Activated CD8-positive, alpha-beta memory T cell treated with anti-CD3 and anti-CD28 coated beads for 1 hour (primary cell): ENCODE results near the gene VPS41.
"Not testable (repeated sequence)": the region's sequence is repeated elsewhere in the genome, so short reads cannot be mapped to it uniquely, and the experiment has no call there.

Experiments used
- DNase-seq, 2 donors: peaks; one replicate each; pipeline ENCODE4 v3.0.0-alpha.2; 2020; ENCODE audit warnings: low read depth in 1 of 2; ENCODE audit errors: extremely low read depth in 1 of 2

Gene VPS41

DNA sequence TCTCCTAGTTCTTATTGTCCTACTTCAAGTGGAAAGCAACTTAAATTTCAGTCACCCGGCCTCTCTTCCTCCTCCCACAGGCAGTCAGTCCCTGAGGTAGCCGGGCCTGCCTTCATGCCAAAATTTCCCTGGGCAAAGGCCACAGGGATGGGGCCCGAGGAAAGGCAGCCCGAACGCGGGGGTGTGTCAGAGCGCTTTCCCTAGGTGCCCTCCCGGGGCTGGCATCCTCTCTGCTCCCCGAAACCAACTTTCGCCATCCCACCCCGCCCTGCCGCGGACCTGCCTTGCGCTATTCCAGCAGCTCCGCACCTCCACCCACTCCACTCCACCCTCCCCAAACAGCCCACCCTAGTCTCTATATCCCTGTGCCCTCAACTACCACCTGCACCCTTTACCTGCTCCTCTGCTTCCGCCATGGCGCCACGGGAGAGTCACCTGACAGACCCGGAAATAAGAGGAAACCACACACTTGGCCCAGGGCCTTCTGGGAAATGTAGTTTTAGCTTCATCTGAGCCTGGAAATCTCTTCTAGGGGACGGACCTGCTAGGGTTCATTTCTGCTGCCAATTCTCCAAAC lies at the start of gene VPS41:
VPS41 (minus strand) TSS at position 433 of the 577 bp plus-strand sequence; CDS start at position 416, 17 bp downstream.
- DNase-seq = peak; percentile 45 to 60

DNA sequence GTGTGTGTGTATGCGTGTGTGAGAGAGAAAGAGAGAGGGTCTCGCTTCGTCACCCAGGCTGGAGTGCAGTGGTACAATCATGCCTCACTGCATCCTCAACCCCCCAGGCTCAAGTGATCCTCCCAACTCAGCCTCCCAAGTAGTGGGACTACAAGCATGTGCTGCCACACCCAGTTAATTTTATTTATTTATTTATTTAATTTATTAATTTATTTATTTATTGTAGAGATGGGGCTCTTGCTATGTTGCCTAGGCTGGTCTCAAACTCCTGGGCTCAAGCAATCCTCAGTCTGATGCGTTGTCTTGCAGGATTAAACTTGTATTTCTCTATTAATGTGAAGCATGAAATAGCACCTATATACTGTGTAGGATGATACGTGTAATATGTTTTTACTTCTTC lies 46.9 kb upstream of the VPS41 start:
- DNase-seq = no peak

DNA sequence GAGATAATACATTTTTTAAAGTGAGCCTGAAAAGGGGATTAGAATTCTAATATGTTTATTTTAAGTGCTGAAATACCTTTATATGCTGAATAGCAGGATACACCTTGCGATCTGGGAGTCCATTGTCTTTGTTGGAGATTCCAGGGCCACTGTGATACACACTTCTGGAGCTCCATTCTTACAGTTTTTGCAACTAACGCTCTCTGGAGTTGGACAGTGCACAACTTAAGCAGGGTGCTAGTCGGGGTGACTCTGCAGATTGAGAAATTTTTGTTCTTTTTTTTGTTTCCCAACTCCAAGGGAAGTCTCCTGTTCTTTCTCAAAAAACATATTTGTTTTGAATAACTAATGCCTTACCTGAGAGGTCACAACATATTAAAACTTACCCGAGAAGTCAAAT lies 45.0 kb upstream of the VPS41 start:
- DNase-seq = no peak

DNA sequence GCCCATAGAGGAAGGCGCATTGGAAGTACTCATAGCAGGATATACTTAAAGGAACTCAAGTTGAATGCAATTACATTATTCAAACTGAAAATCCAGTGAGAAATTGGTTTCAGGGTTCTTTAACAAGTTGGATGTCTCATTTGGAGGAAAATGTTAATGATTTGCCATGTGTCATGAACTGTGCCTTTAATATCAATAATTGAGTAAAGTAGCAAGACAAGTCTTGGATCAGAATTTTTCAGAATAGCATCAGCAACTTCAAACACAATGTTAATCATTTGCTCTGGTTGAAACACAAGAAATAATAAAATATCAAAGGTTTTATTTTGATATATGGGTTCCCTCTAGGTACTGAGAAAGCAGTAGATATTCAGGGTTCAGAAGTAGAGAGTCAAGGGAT lies 44.2 kb upstream of the VPS41 start:
- DNase-seq = no peak

DNA sequence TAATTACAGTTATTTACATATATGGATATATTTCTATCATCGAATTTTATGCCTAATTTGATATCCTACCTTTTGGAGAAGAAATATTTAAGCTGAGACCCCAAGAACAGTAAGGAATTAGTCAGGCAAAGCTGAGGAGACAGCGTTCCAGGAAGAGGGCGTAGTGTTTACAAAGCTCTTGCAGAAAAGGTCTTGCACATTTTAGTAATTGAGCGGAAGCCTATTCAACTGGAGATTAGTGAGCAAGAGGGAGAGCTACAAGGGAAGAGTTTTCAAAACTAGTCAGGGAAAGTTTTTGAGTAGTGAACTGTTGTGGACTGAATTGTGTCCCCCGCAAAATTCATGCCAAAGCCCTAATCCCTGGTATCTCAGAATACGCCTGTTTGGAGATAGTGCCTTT lies 42.2 kb upstream of the VPS41 start:
- DNase-seq = no peak

DNA sequence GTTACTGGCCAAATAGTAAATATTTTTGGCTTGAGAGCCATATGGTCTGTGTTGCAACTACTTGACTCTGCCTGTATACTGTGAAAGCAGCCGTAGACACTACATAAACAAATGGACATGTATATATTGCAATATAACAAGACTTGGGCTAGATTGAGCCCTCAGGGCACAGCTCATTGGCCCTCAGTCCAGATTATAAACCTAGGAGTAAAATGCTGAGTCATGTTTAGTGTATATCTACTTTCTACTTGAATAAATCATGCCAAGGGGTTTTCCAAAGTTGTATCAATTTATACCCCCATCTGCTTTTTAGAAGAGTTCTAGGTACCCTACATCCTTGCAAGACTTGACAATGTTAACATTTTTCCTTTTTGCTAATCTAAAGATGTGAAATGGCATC lies 41.3 kb upstream of the VPS41 start:
- no peak for DNase-seq

DNA sequence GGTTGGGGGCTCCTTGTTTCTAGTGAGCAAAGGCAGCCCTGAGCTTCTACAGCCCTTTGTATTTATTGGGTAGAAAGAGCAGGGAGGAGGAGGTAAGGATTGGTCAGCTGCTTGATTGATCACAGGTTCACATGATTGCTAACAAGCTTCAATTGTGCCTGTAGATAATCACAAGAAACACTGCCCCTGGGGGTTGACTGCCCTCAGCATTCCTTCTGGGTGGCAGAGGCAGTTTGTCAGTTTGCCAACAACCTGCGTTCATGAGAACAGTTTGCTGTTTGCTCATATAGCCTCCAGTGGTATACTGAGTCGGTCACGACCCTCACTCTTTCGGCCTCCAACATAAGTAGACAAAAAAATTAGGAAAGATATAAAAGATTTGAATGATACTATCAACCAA lies 38.5 kb upstream of the VPS41 start:
- DNase-seq = not testable (repeated sequence)

DNA sequence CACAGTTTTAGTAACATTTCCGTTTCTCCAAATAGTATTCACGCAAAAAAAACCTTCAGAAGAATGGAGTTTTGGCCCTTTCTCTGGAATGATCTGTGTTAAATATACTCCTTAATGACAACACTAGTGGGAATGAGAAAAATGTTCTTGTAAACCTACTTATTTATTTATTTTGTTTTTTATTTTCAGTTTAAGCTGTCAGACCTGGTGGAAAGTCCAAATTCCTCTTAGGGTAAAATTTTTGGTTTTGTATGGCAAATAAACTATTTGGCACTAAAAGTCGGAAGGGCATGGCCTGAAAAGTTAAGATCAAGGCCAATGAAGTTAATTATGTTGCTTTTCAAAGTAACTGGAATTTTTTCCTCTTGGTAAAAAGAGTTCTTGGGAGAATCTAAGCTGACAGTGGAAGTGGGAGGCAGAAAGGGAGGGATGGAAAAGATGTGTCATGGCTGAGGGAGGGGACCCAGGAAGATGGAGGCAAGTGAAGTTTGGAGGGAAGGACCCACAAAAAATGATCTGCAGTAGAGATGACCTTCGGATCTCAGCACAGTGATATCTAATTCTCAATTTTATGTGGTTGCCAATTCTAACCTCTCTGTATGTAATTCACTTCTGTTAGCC lies 33.5 kb upstream of the VPS41 start:
- DNase-seq = no peak

DNA sequence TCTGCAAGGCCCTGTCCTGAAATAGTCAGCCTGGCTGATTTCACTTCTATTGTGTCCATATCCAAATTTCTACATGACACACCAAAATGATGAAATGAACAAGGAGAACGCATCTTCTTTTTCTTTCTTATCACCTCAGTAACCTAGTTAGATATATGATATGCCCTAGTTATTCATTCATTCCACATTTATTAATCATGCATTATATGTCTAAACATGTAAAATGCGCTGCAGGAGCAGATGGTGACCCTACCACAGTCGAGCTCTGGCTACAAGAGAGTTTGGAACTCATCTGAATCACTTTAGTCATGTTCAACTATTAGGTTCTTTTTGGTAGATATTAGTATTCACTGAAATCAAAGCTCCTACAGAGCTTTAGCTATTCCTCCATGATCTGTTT lies 31.8 kb upstream of the VPS41 start:
- no peak for DNase-seq

DNA sequence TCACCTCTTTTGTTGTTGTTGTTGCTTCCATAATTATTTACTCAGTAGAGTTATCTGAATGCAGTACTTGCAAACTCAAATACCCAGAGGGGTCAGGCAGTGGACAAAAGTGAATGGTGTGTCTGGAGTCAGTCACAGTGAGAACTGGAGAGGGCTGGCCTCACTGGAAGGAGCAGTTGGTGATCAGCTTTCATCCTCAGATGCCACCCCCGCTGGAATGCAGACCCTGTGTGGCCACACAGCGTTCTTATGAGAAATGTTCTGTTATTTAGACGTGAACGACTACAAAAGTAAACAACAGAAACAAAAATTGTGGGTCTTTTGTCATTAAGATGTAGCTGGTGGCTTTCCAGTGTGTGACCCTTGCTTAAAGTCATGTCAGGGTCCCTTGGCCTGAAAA lies 29.6 kb upstream of the VPS41 start:
- DNase-seq = no peak

DNA sequence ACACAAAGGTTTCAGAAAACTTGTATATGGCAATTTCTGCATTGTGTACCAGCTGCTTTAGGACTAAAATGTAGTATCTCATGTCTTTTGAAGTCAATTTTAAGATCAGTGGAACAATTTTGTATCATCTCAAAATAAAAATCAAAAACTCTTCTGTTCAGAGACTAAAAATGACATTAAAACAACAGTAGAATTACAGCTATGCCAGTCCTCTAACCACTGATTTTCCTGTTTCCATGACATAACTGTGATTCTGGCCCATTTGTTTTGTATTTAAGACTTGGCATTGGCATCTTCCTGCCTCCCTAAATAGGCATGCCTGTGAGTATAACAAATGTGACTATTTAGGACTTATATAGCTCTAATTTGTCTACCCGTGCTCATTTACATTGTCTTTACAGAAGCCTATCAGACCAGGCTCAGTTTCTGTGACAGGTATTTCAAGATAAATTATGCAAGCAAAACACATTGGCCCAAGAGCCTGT lies 29.1 kb upstream of the VPS41 start:
- DNase-seq = no peak

DNA sequence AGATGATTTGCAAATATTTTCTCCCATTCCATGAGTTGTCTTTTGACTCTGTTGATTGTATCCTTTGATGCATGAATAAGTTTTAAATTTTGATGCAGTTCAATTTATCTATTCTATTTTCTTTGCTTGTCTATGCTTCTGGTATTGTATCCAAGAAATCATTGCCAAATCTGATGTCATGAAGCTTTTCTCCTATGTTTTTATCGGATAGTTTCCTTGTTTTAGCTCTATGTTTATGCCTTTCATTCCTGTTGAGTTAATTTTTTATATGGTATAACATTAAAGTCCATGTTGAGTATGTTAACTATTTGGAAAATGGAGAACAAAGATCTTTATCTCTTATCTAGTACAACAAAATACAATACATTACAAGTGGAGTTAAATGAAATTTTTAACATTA lies 27.6 kb upstream of the VPS41 start:
- DNase-seq = no peak

DNA sequence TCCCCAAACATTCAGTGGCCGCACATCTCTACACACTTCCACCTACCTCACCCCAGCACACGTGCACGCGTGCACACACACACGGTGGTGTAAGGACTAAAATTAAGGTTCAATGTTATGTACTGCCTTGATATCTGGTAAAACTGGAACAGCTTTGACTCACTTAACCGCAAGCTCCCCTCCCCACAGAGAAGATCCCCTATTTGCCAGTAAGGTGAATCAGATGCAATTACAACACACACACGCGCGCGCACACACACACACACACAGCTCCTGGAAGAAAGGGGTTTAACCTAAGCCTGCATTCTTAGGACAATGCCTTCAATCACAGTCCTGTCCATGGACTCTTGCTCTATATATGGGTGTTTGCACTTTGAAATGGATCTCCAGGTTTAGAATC lies 25.5 kb upstream of the VPS41 start:
- no peak for DNase-seq

DNA sequence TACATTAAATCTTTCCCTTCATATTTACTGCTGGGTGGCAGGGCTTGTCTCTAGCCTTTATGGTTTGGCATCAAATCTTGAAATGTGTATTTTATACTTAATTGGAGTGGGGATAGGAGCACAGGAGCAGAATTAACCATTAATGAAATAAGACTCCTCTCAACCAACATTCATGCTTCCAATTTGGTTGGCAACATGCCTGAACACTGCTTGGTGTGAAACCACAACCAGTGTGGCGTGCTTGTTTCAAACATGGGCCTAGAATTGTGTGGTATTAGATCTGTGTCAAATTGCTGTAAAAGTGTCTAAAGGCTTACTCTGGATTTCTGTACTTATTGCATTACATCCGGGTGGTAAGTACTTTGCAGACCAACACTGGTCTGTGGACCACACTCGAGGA lies 25.1 kb upstream of the VPS41 start:
- no peak for DNase-seq

DNA sequence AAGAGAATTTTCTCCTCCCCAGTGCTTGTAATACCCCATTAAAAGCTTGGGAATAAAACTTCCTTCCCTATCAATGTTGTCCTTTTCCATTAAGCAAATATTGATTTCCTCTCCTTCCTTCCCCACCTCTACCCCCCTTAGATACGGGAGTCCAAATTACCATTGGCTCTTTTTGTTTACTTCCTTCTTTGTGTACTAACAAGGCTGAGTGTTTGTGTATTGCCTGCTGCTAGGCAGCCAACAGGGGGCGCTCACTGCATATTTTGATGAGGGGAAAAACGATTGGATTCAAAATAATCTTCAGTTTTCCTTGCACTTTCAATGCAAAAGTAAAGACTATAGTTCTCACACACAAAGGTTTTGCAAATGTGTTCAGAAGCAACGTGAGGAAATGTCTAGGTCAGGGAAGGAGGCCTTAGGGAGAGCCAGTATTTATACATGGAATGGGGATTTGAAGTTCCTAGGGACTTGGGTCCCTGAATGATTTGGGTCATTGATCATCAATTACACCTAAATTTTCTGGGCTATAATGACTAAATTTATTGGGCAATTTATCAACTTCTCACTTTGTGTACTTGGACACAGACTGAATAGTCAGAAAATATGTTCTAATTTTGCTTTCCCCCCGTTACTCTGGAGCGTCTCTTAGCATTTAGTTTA lies 23.6 kb upstream of the VPS41 start:
- DNase-seq = peak in 1 of 2 donors; percentile 27

DNA sequence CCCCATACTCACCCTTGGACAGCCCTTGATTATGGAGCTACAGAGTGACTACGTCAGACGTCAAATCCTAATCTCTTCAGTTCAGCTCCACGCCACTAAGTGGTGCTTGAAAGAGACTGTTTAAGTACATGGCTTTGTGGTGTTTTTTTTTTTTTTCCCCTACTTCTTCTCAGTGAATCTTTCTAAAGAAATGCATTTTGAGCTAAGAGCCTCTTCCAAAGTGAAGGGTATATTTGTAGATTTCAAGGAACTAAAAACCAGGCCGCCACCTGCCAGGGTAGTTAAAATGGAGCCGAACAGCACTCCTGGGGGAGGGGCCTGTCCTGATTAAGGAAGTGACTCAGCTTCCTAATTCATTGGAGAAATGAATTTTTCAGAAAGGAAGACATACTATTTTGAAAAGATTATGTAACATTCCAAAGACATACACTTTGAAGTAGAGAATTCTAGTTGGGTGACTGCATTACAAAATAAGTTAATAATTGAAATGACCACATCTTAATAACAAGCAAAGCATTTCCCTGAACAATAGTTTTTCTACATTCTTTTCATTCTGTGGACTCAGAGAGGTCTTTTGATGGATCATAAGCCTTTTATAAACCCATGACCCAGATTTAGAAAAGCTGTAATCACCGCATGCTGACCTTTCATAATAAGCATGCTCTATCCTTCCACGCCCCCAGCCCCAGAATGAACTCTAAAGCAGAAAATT lies 20.6 kb upstream of the VPS41 start:
- no peak for DNase-seq

DNA sequence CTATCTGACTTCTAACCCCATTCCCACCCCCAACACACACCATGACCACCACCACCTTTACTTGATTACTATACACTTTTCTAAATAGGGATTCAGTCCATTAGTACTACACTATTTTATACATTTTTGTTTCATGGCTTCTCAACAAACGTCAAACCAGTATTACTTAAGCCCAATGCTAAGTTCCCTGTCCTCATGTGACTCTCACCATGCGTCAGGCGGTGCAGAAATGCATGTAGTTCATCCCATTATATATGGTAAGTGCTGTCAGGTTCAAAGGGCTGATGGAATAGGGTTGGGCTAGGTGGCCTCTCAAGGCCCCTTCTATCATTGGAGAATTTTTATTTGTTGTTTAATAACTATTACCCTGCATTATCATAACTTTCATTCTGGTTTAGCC lies 19.5 kb upstream of the VPS41 start:
- no peak for DNase-seq

DNA sequence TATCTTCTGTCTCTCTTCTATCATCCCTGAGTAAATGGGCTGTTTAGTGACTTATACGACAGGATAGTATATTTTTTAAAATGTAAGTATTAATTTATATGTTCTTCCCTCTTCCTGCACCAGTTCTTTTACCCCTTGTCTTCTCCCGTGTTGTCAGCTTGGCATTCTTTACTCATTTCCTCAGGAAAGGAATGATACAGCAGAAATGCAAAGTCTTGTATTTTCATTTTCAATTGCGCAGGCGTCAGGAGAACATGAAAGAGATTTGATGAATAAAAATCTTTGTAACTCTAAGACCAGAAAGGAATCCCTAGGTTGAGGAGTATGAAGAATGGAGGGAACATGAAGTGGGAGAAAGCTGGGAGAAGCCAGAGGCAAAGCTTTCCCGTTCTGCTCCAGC lies 18.8 kb upstream of the VPS41 start:
- no peak for DNase-seq

DNA sequence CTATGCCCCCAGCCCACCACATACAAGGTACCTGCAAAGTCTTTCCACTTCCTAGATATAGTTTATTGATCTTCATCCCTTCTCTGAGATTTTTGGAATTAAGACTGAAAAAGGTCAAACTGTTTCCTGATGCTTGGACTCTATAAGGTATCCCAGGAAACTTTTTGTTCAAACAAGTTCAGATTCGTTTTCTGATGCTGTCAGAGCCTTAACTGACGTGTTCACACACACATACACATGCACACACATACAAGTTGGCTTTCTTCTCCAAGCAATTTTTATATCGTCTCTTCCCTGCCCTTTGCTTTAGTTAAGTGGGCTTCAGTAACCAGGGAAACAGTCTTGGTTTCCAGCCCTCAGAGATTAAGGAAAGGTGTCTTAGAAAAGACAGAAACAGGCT lies 11.7 kb upstream of the VPS41 start:
- no peak for DNase-seq

DNA sequence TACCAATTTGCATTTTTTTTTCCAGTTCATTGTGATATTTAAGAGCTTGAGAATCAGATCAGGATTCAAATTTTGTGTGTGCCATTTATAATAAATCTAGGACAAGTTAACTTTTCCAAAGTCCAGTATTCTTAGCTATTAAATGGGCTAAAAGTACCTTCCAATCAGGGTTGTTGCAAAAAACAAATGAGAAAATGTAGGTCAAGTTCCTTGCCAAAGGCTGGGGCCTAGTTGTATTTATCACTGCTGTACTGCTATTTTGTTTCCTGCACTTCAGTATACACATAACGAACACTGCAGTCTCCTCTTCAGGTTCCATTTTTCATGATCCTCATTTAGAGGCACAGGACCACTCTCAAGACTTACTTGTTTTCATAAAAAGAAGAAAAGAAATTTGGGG lies 7.4 kb upstream of the VPS41 start:
- no peak for DNase-seq

DNA sequence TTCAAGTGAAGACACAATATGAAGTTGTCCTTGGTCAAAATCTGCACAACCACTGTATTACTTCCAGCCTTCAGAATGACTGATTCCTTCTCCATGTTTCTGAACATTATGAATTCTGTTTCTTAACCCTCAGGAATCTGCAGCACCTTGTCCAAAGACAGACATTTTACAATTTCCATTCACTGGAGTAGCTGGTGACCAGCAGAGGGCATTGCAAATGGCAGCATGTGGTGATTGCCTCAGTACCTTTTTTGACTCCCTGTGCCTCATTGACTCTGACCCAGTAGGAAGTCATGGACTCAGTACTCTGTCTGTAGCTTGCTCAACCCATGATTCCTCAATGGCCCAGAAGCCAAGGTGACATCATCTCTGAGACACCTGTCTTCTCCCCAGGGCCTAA lies 879 bp upstream of the VPS41 start:
- DNase-seq = no peak

DNA sequence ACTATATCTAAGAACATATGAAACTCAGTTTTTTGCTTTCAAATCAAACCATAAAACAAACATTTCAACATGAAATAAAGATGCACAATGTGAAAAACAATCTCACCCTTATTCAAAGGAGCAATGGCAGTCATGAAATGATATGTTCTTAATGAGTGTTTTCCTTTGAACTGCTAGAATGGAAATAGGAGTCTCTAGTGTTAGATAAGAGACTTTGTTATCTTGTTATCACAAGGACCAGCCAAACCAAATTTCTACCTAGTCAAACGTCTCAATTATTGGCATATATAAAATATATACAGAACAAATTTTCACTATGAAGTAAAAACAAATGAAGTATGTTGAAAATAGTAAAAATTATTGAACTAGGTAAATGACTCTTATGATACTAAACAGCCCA lies 1.2 kb downstream of the VPS41 start:
- no peak for DNase-seq
